22Rv1 (cell line): ENCODE data around the gene SYT6.

ENCODE experiments used
- H3K27ac ChIP-seq: fragments of 450-650 bp; 2 replicates; pipeline ENCODE4 v1.5.1; 2017
- ZFX ChIP-seq: fragments of 450-650 bp; IDR thresholded peaks from 2 replicates; pipeline ENCODE4 v1.6.1; 2017; ENCODE audit warnings: antibody characterized with exemption, borderline replicate concordance
- TF ChIP-seq, protein P1 (sequence below): fragments of 450-650 bp; IDR thresholded peaks from 2 replicates; pipeline ENCODE4 v1.5.1; 2017; ENCODE audit warnings: mild to moderate bottlenecking

SYT6 gene

DNA sequence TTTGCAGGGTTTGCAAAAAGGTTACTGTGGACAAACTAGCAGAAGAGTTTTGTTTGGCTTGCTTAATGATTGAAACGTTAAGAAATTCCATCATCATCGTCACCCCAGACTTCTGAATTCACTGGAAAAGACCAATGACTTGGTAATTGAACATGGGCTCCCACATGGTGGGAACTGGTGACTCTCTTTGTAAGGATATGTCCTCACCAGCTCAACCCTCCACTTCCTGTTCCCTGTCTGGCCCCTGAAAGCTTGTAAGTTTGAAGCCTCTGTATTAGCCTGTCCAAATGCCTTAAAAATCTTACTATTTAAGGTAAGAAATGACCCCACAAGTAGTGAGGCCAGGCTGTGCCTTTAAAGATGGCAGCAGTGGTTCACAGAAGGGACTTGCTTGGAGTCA is 9.7 kb downstream of the SYT6 start:
- no peak overlapping the region for H3K27ac ChIP-seq

DNA sequence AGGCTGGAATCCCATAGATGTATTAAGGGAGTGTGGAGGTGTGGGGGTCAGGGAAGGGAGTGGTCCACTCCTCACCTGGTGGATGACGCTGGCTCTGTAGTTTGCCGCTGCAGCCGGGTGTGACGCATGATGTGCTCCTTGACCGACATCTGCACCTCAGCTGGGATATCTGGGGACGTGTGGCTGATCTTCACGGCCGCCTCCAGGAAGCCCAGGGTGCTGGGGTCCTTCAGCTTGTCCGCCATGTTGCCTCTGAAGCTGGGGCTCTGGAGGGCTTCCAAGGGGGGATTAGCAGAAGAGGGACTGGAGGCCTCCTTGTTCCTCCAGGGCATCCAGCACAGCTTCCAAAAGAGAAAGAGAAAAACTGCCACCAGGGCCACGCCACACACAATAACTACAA is 14.1 kb downstream of the SYT6 start:
- no peak for TF ChIP-seq ZFX
- TF ChIP-seq, protein P1, sequence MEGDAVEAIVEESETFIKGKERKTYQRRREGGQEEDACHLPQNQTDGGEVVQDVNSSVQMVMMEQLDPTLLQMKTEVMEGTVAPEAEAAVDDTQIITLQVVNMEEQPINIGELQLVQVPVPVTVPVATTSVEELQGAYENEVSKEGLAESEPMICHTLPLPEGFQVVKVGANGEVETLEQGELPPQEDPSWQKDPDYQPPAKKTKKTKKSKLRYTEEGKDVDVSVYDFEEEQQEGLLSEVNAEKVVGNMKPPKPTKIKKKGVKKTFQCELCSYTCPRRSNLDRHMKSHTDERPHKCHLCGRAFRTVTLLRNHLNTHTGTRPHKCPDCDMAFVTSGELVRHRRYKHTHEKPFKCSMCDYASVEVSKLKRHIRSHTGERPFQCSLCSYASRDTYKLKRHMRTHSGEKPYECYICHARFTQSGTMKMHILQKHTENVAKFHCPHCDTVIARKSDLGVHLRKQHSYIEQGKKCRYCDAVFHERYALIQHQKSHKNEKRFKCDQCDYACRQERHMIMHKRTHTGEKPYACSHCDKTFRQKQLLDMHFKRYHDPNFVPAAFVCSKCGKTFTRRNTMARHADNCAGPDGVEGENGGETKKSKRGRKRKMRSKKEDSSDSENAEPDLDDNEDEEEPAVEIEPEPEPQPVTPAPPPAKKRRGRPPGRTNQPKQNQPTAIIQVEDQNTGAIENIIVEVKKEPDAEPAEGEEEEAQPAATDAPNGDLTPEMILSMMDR = no peak
- no peak overlapping the region for H3K27ac ChIP-seq

More for the DNA sequence above, 9.7 kb downstream of the SYT6 start:
- no peak for TF ChIP-seq ZFX
- TF ChIP-seq, protein P1 = no peak

GRCh38 chr1:114137497-114137896 is 16.2 kb downstream of the SYT6 start:
- no peak overlapping the region for H3K27ac ChIP-seq
- TF ChIP-seq ZFX = no peak
- TF ChIP-seq, protein P1 = no peak

DNA sequence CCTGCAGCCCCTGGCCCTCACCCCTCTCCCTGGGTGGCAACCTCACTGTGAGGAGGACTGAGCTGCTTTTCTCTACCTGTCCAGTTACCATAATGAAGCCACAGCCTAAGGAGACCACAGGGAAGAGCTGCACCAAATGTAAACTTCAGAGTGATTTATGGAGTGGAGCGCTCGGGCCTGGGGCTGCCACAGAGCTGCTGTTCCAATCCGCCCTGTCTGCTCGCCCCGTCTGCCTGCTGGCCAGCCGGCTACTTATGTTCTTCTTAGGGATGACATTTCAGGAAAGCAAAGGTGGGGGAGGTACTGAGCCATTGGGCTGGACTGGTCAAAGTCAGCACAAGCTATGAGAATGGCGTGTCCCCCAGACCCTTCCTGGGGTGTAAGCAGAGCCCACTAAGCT is 17.9 kb downstream of the SYT6 start:
- TF ChIP-seq, protein P1 = no peak
- TF ChIP-seq ZFX = no peak

GRCh38 chr1:114134518-114134917 is 19.2 kb downstream of the SYT6 start:
- TF ChIP-seq, protein P1 = no peak
- TF ChIP-seq ZFX = no peak

More for the DNA sequence above, 17.9 kb downstream of the SYT6 start:
- no peak overlapping the region for H3K27ac ChIP-seq

DNA sequence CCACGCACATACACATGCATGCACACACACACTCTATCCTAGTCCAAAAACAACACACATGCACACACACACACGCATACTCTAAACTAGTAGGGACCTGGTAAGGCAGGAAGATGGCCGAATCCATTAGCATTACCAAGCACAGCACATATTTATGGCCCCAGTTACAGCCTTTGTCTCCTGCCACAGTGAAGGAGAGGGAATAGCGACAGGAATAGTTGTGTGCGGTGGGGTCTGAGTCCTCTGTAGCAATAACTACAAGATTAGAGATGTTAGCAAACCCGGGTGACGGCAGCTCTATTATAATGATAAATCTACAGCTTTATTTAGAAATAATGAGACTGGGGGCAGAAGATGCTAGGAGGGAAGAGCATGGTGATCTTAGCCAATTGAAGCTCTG is 20.5 kb downstream of the SYT6 start:
- TF ChIP-seq, protein P1 = no peak
- H3K27ac ChIP-seq = no peak overlapping the region

More at GRCh38 chr1:114134518-114134917, 19.2 kb downstream of the SYT6 start:
- H3K27ac ChIP-seq = no peak overlapping the region

GRCh38 chr1:114131526-114132220 is 22.0 kb downstream of the SYT6 start:
- H3K27ac ChIP-seq = no peak overlapping the region
- TF ChIP-seq, protein P1 = no peak
- TF ChIP-seq ZFX = no peak
